Breast epithelium (tissue), 4 donors: ENCODE data around the gene ATG9B. TPM values are rescaled to one million over a fixed set of nuclear protein-coding genes. Genes with fewer than 3 reads are reported as not detected.
A peak's percentile ranks its signal among the peaks of the same experiment; 100 is the strongest.

Experiments used
- DNase-seq, 2 donors: peaks; one replicate each; pipeline ENCODE4 v3.0.0-alpha.2; 2019; ENCODE audit warnings: low spot score in 2 of 2
- H3K27ac ChIP-seq, 2 donors: fragments of 200-600 bp; sonication (generic) in 1 of 2; one replicate each; pipeline ENCODE4 v1.5.1; 2016 to 2019; ENCODE audit warnings: mild to moderate bottlenecking in 1 of 2
- H3K27me3 ChIP-seq, 2 donors: fragments of 200-600 bp; sonication (generic) in 1 of 2; one replicate each; pipeline versions ENCODE4 v1.5.1 to v1.6.0; 2017 to 2019; ENCODE audit warnings: control low read depth in 1 of 2, mild to moderate bottlenecking in 1 of 2
- H3K36me3 ChIP-seq: fragments of 200-600 bp; one replicate; pipeline ENCODE4 v1.5.1; 2019
- H3K4me1 ChIP-seq, 2 donors: fragments of 200-600 bp; sonication (generic); one replicate each; pipeline ENCODE4 v1.5.1; 2016 to 2019; ENCODE audit warnings: control low read depth in 1 of 2
- H3K4me3 ChIP-seq, 3 donors: fragments of 200-600 bp; sonication (generic); 1 replicate in 2 of 3; 2 replicates in 1 of 3; pipeline ENCODE4 v1.5.1; 2016 to 2019; ENCODE audit warnings: mild to moderate bottlenecking in 3 of 3, moderate library complexity in 2 of 3
- H3K9me3 ChIP-seq, 2 donors: fragments of 200-600 bp; sonication (generic) in 1 of 2; one replicate each; pipeline ENCODE4 v1.5.1; 2016 to 2019; ENCODE audit warnings: control low read depth in 1 of 2
- CTCF ChIP-seq, 3 donors: fragments of 450-650 bp; IDR thresholded peaks; one replicate each; pipeline ENCODE4 v1.5.1; 2016 to 2017; ENCODE audit warnings: antibody characterized with exemption in 3 of 3, mild to moderate bottlenecking in 3 of 3, moderate library complexity in 3 of 3
- POLR2A ChIP-seq: fragments of 450-650 bp; IDR thresholded peaks from one replicate; pipeline ENCODE4 v1.6.1; 2016; ENCODE audit warnings: antibody characterized with exemption, mild to moderate bottlenecking, moderate library complexity
- POLR2AphosphoS5 ChIP-seq, 3 donors: sonication (generic); formaldehyde crosslinking; IDR thresholded peaks; one replicate each; pipeline ENCODE4 v1.6.1; 2017; ENCODE audit warnings: antibody characterized with exemption in 3 of 3
- intact Hi-C: fragments of 100-400 bp; cut with DNase I; formaldehyde crosslinking; loops from one replicate; pipeline ENCODE4 v1.15.1; 2023; ENCODE audit warnings: low total_unique reads
- total RNA-seq, 3 donors: library from RNA; depleted of rRNA; stranded (reverse); fragments of >200 nt; gene quantifications; one replicate each; pipeline ENCODE4 v1.1.0, GENCODE V29; 2016

ATG9B gene
- total RNA-seq, 3 donors from 2014 or later, result 0.44 to 2.0 TPM; not detected in 1

- H3K4me1 ChIP-seq, result no peaks in the 10 kb centered on the region
- TF ChIP-seq POLR2AphosphoS5 (IDR thresholded peaks at IDR 0.05), result no peak
- no peak for TF ChIP-seq CTCF (IDR thresholded peaks at IDR 0.05)
- no peak for TF ChIP-seq POLR2A
- intact Hi-C loops, result no loop called here
- no peak for DNase-seq
- no peaks in the 10 kb centered on the region for H3K27me3 ChIP-seq
- no peaks in the 10 kb centered on the region for H3K9me3 ChIP-seq
- no peak overlapping the region for H3K4me3 ChIP-seq
- peak overlapping the region in 1 of 2 donors; percentile 14 for H3K27ac ChIP-seq
- peaks cover 7% of the 10 kb centered on the region for H3K36me3 ChIP-seq
These were observed 15.7 kb upstream of the ATG9B start for GRCh38 chr7:151039850-151040548.

GRCh38 chr7:151038951-151039849 is 14.9 kb upstream of the ATG9B start:
- TF ChIP-seq POLR2AphosphoS5 (IDR thresholded peaks at IDR 0.05), result peak in 1 of 3 donors; percentile 14
- no peak for TF ChIP-seq CTCF (IDR thresholded peaks at IDR 0.05)
- H3K27me3 ChIP-seq, result no peaks in the 10 kb centered on the region
- peak overlapping the region in 1 of 2 donors; percentile 76 for H3K27ac ChIP-seq
- no peak for DNase-seq
- H3K36me3 ChIP-seq, result peaks cover 7% of the 10 kb centered on the region
- no peaks in the 10 kb centered on the region for H3K4me1 ChIP-seq
- no peak overlapping the region for H3K4me3 ChIP-seq
- no peaks in the 10 kb centered on the region for H3K9me3 ChIP-seq
- intact Hi-C loops, result no loop called here

- H3K4me1 ChIP-seq, result no peaks in the 10 kb centered on the region
- peaks cover 7% of the 10 kb centered on the region for H3K36me3 ChIP-seq
- no peaks in the 10 kb centered on the region for H3K9me3 ChIP-seq
- no peak for DNase-seq
- no peak overlapping the region for H3K4me3 ChIP-seq
- H3K27me3 ChIP-seq, result no peaks in the 10 kb centered on the region
- H3K27ac ChIP-seq, result no peak overlapping the region
- intact Hi-C loops, result no loop called here
- TF ChIP-seq POLR2AphosphoS5 (IDR thresholded peaks at IDR 0.05), result no peak
These were observed 11.6 kb upstream of the ATG9B start for GRCh38 chr7:151035902-151036301.

- intact Hi-C loops, result no loop called here
These were observed 10.9 kb upstream of the ATG9B start for GRCh38 chr7:151035026-151035717.

More at GRCh38 chr7:151035026-151035717, 10.9 kb upstream of the ATG9B start:
- no peaks in the 10 kb centered on the region for H3K27me3 ChIP-seq
- no peak for DNase-seq
- TF ChIP-seq POLR2A, result no peak
- TF ChIP-seq CTCF (IDR thresholded peaks at IDR 0.05), result no peak
- TF ChIP-seq POLR2AphosphoS5 (IDR thresholded peaks at IDR 0.05), result no peak
- H3K4me1 ChIP-seq, result no peaks in the 10 kb centered on the region
- H3K4me3 ChIP-seq, result no peak overlapping the region
- H3K9me3 ChIP-seq, result no peaks in the 10 kb centered on the region
- peaks cover 7% of the 10 kb centered on the region for H3K36me3 ChIP-seq
- no peak overlapping the region for H3K27ac ChIP-seq
